Measurements from ENCODE around the gene GPRC5A. TPM values are rescaled to one million over a fixed set of nuclear protein-coding genes. Genes with fewer than 3 reads are reported as not detected.

GPRC5A gene
- total RNA-seq, 1 donor from 2014 or later: 4.0 TPM

DNA sequence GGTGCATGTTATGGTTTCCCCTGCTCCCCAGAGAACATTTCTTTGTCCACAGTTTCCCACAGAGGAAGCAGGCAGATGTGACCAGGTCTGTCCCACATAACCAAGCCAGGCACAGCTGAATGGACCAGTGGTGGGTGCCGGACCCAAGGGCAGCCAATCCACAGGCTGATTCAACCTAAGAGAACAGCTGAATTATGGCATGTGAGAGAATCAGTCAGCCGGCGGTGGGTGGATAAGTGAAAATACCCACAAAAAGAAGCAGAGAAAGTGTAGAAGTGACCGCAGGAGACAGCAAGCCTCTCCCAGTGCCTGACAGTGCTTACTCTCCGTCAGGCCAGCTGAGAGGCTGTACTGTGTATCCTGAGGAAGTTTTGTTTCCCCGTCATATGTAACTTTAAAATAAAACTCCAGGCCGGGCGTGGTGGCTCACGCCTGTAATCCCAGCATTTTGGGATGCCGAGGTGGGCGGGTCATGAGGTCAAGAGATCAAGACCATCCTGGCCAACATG lies 45.7 kb downstream of the GPRC5A start:
- no peak overlapping the region for H3K4me3 Mint-ChIP-seq (ENCODE audit: low read depth)
- peak overlapping the region; percentile 15 for H3K27ac Mint-ChIP-seq
- DNase-seq (ENCODE audit: low spot score, unreplicated experiment): no peak
- TF ChIP-seq, protein P1, sequence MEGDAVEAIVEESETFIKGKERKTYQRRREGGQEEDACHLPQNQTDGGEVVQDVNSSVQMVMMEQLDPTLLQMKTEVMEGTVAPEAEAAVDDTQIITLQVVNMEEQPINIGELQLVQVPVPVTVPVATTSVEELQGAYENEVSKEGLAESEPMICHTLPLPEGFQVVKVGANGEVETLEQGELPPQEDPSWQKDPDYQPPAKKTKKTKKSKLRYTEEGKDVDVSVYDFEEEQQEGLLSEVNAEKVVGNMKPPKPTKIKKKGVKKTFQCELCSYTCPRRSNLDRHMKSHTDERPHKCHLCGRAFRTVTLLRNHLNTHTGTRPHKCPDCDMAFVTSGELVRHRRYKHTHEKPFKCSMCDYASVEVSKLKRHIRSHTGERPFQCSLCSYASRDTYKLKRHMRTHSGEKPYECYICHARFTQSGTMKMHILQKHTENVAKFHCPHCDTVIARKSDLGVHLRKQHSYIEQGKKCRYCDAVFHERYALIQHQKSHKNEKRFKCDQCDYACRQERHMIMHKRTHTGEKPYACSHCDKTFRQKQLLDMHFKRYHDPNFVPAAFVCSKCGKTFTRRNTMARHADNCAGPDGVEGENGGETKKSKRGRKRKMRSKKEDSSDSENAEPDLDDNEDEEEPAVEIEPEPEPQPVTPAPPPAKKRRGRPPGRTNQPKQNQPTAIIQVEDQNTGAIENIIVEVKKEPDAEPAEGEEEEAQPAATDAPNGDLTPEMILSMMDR (IDR thresholded peaks at IDR 0.05; ENCODE audit: unreplicated experiment): no peak
- no peaks in the 10 kb centered on the region for H3K36me3 Mint-ChIP-seq (ENCODE audit: insufficient read depth)
- no peaks in the 10 kb centered on the region for H3K27me3 Mint-ChIP-seq
- no peaks in the 10 kb centered on the region for H3K9me3 Mint-ChIP-seq (ENCODE audit: low read depth)
- peaks cover 14% of the 10 kb centered on the region for H3K4me1 Mint-ChIP-seq (ENCODE audit: low read depth)

DNA sequence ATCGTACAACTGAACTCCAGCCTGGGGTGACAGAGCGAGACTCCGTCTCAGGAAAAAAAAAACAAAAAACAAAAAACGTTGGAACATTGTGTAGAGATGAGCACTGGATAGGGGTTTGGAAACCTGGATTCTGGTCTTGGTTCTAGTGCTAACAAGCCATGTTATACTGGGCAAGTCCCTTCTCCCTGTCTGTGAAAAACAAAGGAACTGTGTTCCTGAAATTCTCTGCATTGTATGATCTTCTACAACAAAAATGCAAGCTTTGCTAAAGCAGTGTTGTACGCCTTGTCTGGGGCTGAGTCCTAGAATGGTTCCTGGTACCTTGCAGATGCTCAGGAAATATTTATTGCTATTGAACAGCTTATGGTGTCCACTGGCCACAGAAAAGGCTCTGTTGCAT lies 47.2 kb downstream of the GPRC5A start:
- Mint-ChIP-seq H3K27me3 (no peaks in the 10 kb centered on the region), H3K36me3 (ENCODE audit: insufficient read depth) (no peaks in the 10 kb centered on the region), H3K9me3 (ENCODE audit: low read depth) (no peaks in the 10 kb centered on the region), H3K27ac (no peak overlapping the region), H3K4me3 (ENCODE audit: low read depth) (no peak overlapping the region), H3K4me1 (ENCODE audit: low read depth) (peaks cover 14% of the 10 kb centered on the region)
- TF ChIP-seq, protein P1 (IDR thresholded peaks at IDR 0.05; ENCODE audit: unreplicated experiment): no peak
- no peak for DNase-seq (ENCODE audit: low spot score, unreplicated experiment)

DNA sequence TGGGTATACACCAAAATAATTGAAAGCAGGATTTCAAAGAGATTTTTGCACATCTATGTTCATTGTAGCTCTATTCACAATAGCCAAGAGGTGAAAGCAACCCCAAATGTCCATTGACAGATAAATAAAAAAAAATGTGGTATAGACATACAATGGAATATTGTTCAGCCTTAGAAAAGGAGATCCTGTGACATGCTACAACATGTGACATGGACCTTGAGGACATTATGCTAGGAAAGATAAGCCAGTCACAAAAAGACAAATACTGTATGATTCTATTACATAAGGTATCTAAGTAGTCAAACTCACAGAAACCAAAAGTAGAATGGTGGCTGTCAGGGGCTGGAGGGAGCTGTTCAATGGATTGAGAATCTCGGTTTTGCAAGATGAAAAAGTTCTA lies 48.5 kb downstream of the GPRC5A start:
- Mint-ChIP-seq H3K27me3 (no peaks in the 10 kb centered on the region), H3K4me3 (ENCODE audit: low read depth) (no peak overlapping the region), H3K36me3 (ENCODE audit: insufficient read depth) (no peaks in the 10 kb centered on the region), H3K27ac (no peak overlapping the region), H3K4me1 (ENCODE audit: low read depth) (peaks cover under 1% of the 10 kb centered on the region), H3K9me3 (ENCODE audit: low read depth) (no peaks in the 10 kb centered on the region)
- TF ChIP-seq, protein P1 (IDR thresholded peaks at IDR 0.05; ENCODE audit: unreplicated experiment): no peak
- DNase-seq (ENCODE audit: low spot score, unreplicated experiment): no peak

DNA sequence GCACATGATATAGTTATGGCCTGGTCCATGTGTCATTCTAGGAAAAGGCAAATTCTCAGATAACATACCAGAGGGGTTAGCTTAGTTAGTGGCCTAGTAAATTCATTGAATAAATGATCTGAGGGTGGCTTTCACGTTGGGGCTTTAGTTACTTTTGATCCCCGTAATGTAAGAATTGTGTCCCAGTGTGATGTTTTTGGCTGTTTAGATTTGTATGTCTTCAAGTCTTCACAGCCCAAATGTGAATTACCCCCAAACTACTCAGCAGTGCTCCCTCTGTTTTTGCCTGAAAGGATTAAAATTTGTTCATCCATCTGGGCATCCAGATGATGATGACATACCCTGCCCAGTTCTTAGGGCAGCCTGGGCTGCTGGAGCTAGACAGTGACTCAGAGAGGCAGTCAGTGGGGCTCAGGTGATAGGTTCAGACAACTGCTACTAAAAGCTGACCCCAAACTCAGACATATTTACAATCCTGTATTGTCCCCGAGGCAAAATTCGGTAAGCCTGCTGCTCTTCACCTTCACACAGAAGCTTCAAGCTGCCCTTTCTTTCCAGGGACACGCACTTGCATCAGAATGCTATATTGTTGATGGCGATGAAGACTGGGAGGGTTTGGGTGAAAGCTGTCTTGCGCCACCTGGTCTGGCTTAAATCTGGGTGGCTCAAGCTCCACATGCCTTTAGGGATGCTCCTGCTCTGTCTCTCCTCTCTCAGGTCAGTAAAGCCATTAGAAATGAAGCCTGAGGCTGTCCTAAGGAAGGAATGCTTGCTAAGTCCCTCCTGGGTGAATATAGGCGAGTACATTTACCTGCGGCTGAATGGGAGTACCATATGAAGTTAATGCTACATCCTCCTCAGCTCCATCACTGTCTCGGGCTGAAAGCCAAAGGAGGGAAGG lies 50.3 kb downstream of the GPRC5A start:
- no peak overlapping the region for H3K4me3 Mint-ChIP-seq (ENCODE audit: low read depth)
- H3K9me3 Mint-ChIP-seq (ENCODE audit: low read depth): no peaks in the 10 kb centered on the region
- peaks cover 3% of the 10 kb centered on the region for H3K4me1 Mint-ChIP-seq (ENCODE audit: low read depth)
- H3K36me3 Mint-ChIP-seq (ENCODE audit: insufficient read depth): no peaks in the 10 kb centered on the region
- H3K27ac Mint-ChIP-seq: no peak overlapping the region
- DNase-seq (ENCODE audit: low spot score, unreplicated experiment): no peak
- TF ChIP-seq, protein P1 (IDR thresholded peaks at IDR 0.05; ENCODE audit: unreplicated experiment): no peak
- H3K27me3 Mint-ChIP-seq: no peaks in the 10 kb centered on the region

DNA sequence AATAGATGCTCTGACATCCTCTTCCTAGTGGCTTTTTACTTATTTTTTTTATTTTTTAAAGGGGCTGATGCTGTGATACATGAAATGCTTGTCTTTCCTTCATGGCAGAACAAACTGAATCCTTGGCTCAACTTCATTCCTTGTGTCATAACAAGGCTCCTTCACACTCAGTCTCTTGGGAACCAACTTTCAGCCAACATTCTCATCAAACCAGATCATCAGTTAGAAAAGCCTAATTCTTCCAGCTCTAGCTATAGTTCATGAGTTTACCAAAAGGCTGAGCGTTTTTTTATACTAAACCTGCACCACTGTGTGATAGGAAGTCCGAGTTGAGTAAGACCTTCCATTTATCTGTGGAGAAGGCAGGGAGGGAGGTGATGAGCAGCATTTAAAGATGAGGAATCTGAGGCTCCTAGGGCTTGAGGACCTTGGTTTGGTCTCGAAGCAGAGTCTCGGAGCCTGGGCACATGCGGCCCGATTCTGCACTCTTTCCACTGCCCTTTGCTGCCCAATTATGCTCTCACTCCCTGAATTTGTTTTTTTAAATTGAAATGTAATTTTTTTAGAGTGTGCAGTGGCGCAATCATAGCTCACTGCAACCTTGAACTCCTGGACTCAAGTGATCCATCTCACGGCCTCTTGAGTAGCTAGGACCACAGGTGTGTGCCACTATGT lies 52.4 kb downstream of the GPRC5A start:
- Mint-ChIP-seq H3K27me3 (no peaks in the 10 kb centered on the region), H3K4me3 (ENCODE audit: low read depth) (no peak overlapping the region), H3K27ac (no peak overlapping the region), H3K36me3 (ENCODE audit: insufficient read depth) (no peaks in the 10 kb centered on the region), H3K9me3 (ENCODE audit: low read depth) (no peaks in the 10 kb centered on the region), H3K4me1 (ENCODE audit: low read depth) (peaks cover 18% of the 10 kb centered on the region)
- TF ChIP-seq, protein P1 (IDR thresholded peaks at IDR 0.05; ENCODE audit: unreplicated experiment): no peak
- no peak for DNase-seq (ENCODE audit: low spot score, unreplicated experiment)
